ENCODE data around the gene FPGT. TPM values are rescaled to one million over a fixed set of nuclear protein-coding genes. Genes with fewer than 3 reads are reported as not detected.
A peak's percentile ranks its signal among the peaks of the same experiment; 100 is the strongest.
"Not testable (repeated sequence)": the region's sequence is repeated elsewhere in the genome, so short reads cannot be mapped to it uniquely, and the experiment has no call there.

FPGT gene
- total RNA-seq, 1 donor from 2014 or later: 4.0 TPM

- no peak within 1 kb of the TSS for H3K4me3 ChIP-seq (ENCODE audit: low read depth, low read length)
- no peak for DNase-seq (ENCODE audit: low read depth)
- no peak for TF ChIP-seq CTCF (conservative IDR thresholded peaks at IDR 0.05; ENCODE audit: low read depth, low read length)
Observed at GRCh38 chr1:74235153-74235552, 37.1 kb downstream of the FPGT start, which contains the start of gene TNNI3K. Gene TNNI3K, plus strand, starts transcription at chr1:74235387. Its CDS starts 65 bp downstream, at chr1:74235452.

DNA sequence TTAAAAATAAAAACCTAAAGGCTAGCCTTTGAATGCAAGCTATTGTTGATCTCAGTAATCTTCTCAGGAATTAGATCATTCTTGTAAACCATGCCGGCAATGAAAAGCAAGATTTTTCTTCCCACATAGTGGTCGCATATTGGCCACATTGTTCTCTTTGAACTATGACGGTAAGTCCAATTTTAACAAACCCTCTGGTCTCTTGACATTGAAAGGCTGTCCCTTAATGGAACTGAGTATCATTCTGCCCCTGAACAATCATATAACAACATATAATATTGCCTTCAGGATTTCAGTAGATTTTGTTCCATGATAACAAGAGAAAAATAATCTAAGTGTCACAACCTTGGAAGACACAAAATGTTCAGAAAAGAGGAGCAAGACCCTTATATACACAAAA lies 38.4 kb downstream of the FPGT start:
- TF ChIP-seq CTCF (conservative IDR thresholded peaks at IDR 0.05; ENCODE audit: low read depth, low read length): no peak
- DNase-seq (ENCODE audit: low read depth): no peak
- H3K4me3 ChIP-seq (ENCODE audit: low read depth, low read length): no peak overlapping the region

DNA sequence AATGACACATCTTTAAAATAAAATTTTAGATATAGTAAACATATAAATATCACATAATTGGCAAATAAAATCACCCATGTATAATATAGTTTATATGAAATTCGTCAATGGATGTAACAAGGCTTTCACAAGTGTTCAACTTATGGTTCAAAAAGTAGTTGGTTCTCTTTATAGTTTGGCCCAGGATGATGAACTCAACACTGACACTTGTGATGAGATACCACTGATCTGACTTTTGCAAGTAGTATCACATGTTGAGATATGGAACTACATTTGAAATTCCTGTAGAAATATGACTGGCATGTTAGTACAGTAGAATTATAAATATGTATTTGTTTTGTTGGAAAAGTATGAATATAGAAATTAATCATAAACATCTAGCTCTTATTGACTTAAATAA lies 39.0 kb downstream of the FPGT start:
- DNase-seq (ENCODE audit: low read depth): no peak
- no peak for TF ChIP-seq CTCF (conservative IDR thresholded peaks at IDR 0.05; ENCODE audit: low read depth, low read length)
- no peak overlapping the region for H3K4me3 ChIP-seq (ENCODE audit: low read depth, low read length)

DNA sequence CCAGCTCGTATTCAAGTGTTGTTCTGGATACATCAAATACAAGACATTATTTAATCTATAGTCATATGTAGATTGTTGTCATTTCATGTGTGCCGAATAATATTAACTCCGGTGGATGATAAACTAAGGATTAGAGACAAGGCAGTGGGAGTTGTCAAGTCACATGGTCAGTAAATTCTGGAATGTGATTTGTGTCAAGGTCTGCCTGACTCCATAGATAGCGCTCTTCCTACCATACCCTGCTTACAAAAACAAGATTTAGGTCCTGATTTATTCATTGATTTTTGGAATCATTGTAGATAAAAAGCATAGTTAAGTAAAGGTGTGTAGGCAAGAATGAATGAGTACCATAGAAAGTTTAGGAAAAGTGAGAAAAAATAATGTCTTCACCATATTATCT lies 39.7 kb downstream of the FPGT start:
- TF ChIP-seq CTCF (conservative IDR thresholded peaks at IDR 0.05; ENCODE audit: low read depth, low read length): no peak
- no peak overlapping the region for H3K4me3 ChIP-seq (ENCODE audit: low read depth, low read length)
- no peak for DNase-seq (ENCODE audit: low read depth)

GRCh38 chr1:74245168-74245772 lies 47.2 kb downstream of the FPGT start:
- no peak for DNase-seq (ENCODE audit: low read depth)
- no peak for TF ChIP-seq CTCF (conservative IDR thresholded peaks at IDR 0.05; ENCODE audit: low read depth, low read length)

GRCh38 chr1:74246315-74246714 lies 48.3 kb downstream of the FPGT start:
- TF ChIP-seq CTCF (conservative IDR thresholded peaks at IDR 0.05; ENCODE audit: low read depth, low read length): no peak
- H3K4me3 ChIP-seq (ENCODE audit: low read depth, low read length): no peak overlapping the region
- DNase-seq (ENCODE audit: low read depth): peak; percentile 52

More at GRCh38 chr1:74245168-74245772, 47.2 kb downstream of the FPGT start:
- no peak overlapping the region for H3K4me3 ChIP-seq (ENCODE audit: low read depth, low read length)

- no peak overlapping the region for H3K4me3 ChIP-seq (ENCODE audit: low read depth, low read length)
- TF ChIP-seq CTCF (conservative IDR thresholded peaks at IDR 0.05; ENCODE audit: low read depth, low read length): no peak
- DNase-seq (ENCODE audit: low read depth): no peak
Observed at GRCh38 chr1:74247881-74248528, 50.0 kb downstream of the FPGT start.

DNA sequence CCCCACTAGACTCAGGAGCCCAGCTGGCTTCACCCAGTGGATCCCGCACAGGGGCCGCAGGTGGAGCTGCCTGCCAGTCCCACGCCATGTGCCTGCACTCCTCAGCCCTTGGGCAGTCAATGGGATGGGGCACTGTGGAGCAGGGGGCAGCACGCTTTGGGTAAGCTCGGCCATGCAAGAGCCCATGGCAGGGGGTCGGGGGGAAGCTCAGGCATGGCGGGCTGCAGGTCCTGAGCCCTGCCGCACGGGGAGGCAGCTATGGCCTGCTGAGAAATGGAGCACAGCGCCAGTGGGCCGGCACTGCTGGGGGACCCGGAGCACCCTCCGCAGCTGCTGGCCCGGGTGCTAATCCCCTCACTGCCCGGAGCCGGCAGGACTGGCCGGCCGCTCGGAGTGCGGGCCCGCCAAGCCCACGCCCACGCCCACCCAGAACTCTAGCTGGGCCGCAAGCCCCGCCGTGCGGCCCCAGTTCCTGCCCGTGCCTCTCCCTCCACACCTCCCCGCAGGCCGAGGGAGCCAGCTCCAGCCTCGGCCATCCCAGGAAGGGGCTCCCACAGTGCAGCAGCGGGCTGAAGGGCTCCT lies 55.3 kb downstream of the FPGT start:
- not testable (repeated sequence) for H3K4me3 ChIP-seq (ENCODE audit: low read depth, low read length); DNase-seq (ENCODE audit: low read depth)
